Muscle layer of duodenum (tissue), 2 donors: Measurements from ENCODE around the gene FBXO33.
A peak's percentile ranks its signal among the peaks of the same experiment; 100 is the strongest.

ENCODE experiments used
- H3K27ac ChIP-seq: one replicate; pipeline ENCODE4 v1.7.0; 2013; ENCODE audit warnings: mild to moderate bottlenecking, low read length
- H3K27me3 ChIP-seq: one replicate; pipeline ENCODE4 v1.7.0; 2013; ENCODE audit warnings: low read depth, mild to moderate bottlenecking, control low read depth, low read length
- H3K36me3 ChIP-seq, 2 donors: one replicate each; pipeline ENCODE4 v1.7.0; 2013; ENCODE audit warnings: low read length in 2 of 2, control low read depth in 1 of 2, mild to moderate bottlenecking in 1 of 2; ENCODE audit not compliant: insufficient read depth in 2 of 2, control insufficient read depth in 1 of 2
- H3K4me1 ChIP-seq, 2 donors: one replicate each; pipeline ENCODE4 v1.7.0; 2013; ENCODE audit warnings: low read length in 2 of 2, mild to moderate bottlenecking in 2 of 2, control low read depth in 1 of 2, moderate library complexity in 1 of 2; ENCODE audit not compliant: insufficient read depth in 2 of 2, control insufficient read depth in 1 of 2
- H3K4me3 ChIP-seq, 2 donors: one replicate each; pipeline ENCODE4 v1.7.0; 2013; ENCODE audit warnings: low read length in 2 of 2, low read depth in 1 of 2, mild to moderate bottlenecking in 1 of 2
- H3K9me3 ChIP-seq, 2 donors: one replicate each; pipeline ENCODE4 v1.7.0; 2013; ENCODE audit warnings: low read length in 2 of 2, control low read depth in 1 of 2, mild to moderate bottlenecking in 1 of 2; ENCODE audit not compliant: control insufficient read depth in 1 of 2
- donor health status: healthy.

The FBXO33 gene

GRCh38 chr14:39393289-39393688 is 38.9 kb downstream of the FBXO33 start:
- H3K27ac ChIP-seq: no peak overlapping the region
- no peaks in the 10 kb centered on the region for H3K27me3 ChIP-seq
- peaks cover 4 to 15% of the 10 kb centered on the region in 2 donors for H3K36me3 ChIP-seq
- no peaks in the 10 kb centered on the region for H3K4me1 ChIP-seq
- no peak overlapping the region for H3K4me3 ChIP-seq
- H3K9me3 ChIP-seq: no peaks in the 10 kb centered on the region

- no peaks in the 10 kb centered on the region for H3K9me3 ChIP-seq
- no peaks in the 10 kb centered on the region for H3K4me1 ChIP-seq
- H3K4me3 ChIP-seq: no peak overlapping the region
- H3K27me3 ChIP-seq: no peaks in the 10 kb centered on the region
- no peaks in the 10 kb centered on the region for H3K36me3 ChIP-seq
- H3K27ac ChIP-seq: no peak overlapping the region
These were observed 48.1 kb downstream of the FBXO33 start for GRCh38 chr14:39384177-39384576.

GRCh38 chr14:39383741-39384140 is 48.5 kb downstream of the FBXO33 start:
- H3K4me3 ChIP-seq: no peak overlapping the region
- no peaks in the 10 kb centered on the region for H3K36me3 ChIP-seq
- H3K9me3 ChIP-seq: no peaks in the 10 kb centered on the region
- H3K27me3 ChIP-seq: no peaks in the 10 kb centered on the region
- H3K27ac ChIP-seq: no peak overlapping the region
- H3K4me1 ChIP-seq: no peaks in the 10 kb centered on the region

DNA sequence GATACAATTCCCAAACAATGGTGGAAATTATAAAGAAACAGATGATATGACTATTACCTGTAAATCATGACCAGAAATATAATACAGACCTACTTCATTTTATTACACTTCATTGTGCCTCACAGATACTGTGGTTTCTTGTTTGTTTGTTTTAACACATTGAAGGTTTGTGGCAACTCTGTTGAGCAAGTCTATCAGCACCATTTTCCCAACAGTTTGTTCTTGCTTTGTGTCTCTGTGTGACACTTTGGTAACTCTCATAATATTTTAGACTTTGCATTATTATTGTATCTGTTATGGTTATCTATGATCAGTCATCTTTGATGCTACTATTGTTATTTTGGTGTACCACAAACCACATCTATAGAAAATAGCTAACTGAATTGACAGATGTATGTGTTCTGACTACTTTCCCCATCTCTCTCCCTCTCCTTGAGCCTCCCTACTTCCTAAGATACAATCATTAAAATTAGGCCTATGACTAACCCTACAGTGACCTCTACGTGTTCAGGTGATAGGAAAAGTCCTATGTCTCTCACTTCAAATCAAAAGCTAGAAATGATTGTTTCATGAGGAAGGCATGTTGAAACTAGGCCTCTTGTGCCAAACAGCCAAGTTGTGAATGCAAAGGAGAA is 49.1 kb downstream of the FBXO33 start:
- Histone ChIP-seq H3K4me1 (no peaks in the 10 kb centered on the region), H3K27ac (no peak overlapping the region), H3K36me3 (no peaks in the 10 kb centered on the region), H3K4me3 (no peak overlapping the region), H3K9me3 (no peaks in the 10 kb centered on the region), H3K27me3 (no peaks in the 10 kb centered on the region)

DNA sequence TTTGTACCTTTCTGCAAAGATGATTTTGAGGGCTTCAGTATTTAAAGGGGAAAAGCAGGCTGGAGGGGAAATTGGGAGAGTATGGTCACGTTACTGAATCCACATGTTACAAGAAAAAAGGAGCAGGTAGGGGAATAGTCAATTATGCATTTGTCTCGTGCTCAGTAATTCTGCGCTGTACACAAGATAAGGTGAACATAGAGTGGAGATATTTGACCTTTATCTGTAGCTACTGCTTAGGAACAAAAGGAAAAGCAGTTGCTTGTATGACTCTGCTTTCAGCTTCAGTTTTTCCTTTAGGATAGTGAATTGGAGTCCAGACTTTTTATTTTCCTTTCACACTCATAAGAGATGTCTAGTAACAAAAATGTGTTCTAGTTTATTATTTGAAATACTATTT is 49.8 kb downstream of the FBXO33 start:
- H3K9me3 ChIP-seq: no peaks in the 10 kb centered on the region
- H3K27me3 ChIP-seq: no peaks in the 10 kb centered on the region
- H3K4me3 ChIP-seq: no peak overlapping the region
- H3K4me1 ChIP-seq: no peaks in the 10 kb centered on the region
- H3K27ac ChIP-seq: no peak overlapping the region
- H3K36me3 ChIP-seq: no peaks in the 10 kb centered on the region

GRCh38 chr14:39381366-39381765 is 50.9 kb downstream of the FBXO33 start:
- no peak overlapping the region for H3K4me3 ChIP-seq
- H3K9me3 ChIP-seq: no peaks in the 10 kb centered on the region
- no peaks in the 10 kb centered on the region for H3K36me3 ChIP-seq
- no peaks in the 10 kb centered on the region for H3K27me3 ChIP-seq
- no peak overlapping the region for H3K27ac ChIP-seq
- H3K4me1 ChIP-seq: peaks cover 0 to 4% of the 10 kb centered on the region in 2 donors

DNA sequence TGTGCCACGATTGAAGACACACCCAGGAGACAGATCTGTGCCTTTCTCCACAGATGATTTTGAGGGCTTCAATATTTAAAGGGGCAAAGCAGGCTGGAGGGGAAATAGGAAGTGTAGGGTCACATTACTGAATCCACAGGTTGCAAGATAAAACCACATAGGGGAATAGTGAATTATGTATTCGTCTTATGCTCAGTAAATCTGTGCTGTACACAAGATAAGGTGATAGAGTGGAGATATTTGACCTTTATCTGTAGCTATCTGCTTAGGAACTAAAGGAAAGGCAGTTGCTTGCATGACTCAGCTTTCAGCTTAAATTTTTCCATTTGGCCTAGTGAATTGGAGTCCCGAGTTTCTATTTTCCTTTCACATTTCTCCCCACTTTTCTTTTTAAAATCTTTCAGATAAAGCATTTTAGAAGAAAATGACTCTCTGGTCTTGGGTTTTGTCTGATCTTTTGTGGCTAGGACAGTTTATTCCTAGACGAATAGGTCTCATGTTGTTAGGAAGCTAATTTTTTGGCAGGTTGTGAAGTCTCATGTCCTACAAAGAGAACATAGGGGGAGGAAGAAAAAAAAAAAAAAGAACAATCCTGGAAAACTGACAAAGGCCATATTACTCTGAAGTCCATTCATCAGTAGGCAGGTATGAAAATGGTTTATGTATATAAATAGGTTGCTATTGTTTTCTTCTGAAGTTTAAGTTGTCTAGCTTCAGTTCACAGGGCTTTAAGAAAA is 55.4 kb downstream of the FBXO33 start:
- H3K36me3 ChIP-seq: no peaks in the 10 kb centered on the region
- peak overlapping the region; percentile 31 for H3K27ac ChIP-seq
- H3K4me1 ChIP-seq: peaks cover 0 to 4% of the 10 kb centered on the region in 2 donors
- no peaks in the 10 kb centered on the region for H3K27me3 ChIP-seq
- H3K9me3 ChIP-seq: no peaks in the 10 kb centered on the region
- H3K4me3 ChIP-seq: no peak overlapping the region

- H3K36me3 ChIP-seq: peaks cover 4 to 6% of the 10 kb centered on the region in 2 donors
- H3K4me3 ChIP-seq: no peak overlapping the region
- H3K9me3 ChIP-seq: no peaks in the 10 kb centered on the region
- H3K27me3 ChIP-seq: no peaks in the 10 kb centered on the region
- peaks cover 0 to 4% of the 10 kb centered on the region in 2 donors for H3K4me1 ChIP-seq
- no peak overlapping the region for H3K27ac ChIP-seq
These were observed 57.4 kb downstream of the FBXO33 start for GRCh38 chr14:39374851-39375250.

DNA sequence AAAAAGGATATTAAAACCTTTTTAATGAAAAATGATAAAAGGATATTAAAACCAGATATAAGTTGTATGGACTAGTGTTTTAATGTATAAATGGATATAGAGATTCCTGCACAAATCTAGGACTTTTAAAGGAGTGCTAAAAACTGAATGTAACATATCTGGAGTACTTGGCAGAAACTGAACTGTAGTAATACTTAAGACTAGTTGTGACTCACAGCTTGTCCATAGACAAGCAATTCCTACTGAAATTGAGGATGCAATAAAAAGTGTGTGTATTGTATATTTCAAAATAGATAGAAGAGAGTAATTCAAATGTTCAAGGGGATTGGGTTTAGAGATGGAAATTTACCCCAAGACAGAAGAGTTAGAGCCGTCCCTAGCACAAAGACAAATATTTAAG is 59.6 kb downstream of the FBXO33 start:
- Histone ChIP-seq H3K9me3 (no peaks in the 10 kb centered on the region), H3K4me3 (no peak overlapping the region), H3K27me3 (no peaks in the 10 kb centered on the region), H3K36me3 (peaks cover 4 to 6% of the 10 kb centered on the region in 2 donors), H3K27ac (no peak overlapping the region), H3K4me1 (peaks cover 4 to 5% of the 10 kb centered on the region in 2 donors)

DNA sequence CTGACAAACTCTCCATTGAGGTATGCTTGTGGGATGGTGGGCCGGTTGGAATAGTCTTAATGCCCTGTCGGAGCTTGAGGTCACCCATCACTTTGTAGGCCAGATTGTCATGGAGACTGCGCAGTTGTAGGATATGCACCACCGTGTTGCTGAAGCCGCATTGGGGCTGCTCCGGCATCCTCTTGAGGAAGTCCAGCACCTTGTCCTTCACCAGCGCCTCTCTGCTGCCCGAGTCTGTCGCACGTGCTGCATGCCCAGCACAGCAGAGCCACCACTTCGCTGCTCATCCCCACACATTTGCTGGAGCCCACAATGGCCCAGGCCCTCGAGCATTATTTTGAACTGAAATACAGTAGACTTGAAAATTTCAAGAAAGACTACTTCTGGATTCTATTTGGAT is 61.8 kb downstream of the FBXO33 start:
- peaks cover 4 to 6% of the 10 kb centered on the region in 2 donors for H3K36me3 ChIP-seq
- H3K27me3 ChIP-seq: no peaks in the 10 kb centered on the region

DNA sequence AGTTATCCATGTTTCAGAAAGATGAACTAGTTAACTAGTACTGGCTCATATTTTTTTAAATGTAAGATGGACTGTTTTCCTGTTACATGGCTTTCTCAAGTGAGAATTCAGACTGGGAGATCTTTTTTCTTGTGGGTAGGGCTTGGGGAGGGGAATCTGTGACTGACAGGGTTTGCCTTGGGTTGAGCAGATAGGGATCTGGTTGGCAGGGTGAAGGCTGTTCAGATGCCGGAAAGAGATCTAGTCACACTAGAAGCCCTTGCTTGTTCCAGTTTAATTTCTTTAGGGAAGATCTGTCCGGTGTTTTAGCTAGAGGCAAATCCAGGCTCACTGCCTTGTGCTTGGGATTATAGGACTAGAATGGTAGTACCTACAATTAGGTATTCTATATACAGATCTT is 63.2 kb downstream of the FBXO33 start:
- Histone ChIP-seq H3K27ac (no peak overlapping the region), H3K4me1 (peaks cover 0 to 5% of the 10 kb centered on the region in 2 donors), H3K27me3 (no peaks in the 10 kb centered on the region), H3K4me3 (no peak overlapping the region), H3K36me3 (peaks cover 4 to 6% of the 10 kb centered on the region in 2 donors), H3K9me3 (peaks cover 0 to 4% of the 10 kb centered on the region in 2 donors)

More for the DNA sequence above, 61.8 kb downstream of the FBXO33 start:
- H3K4me1 ChIP-seq: peaks cover 0 to 5% of the 10 kb centered on the region in 2 donors
- no peak overlapping the region for H3K27ac ChIP-seq
- H3K4me3 ChIP-seq: no peak overlapping the region
- no peaks in the 10 kb centered on the region for H3K9me3 ChIP-seq
